AG04449 (cell line): ENCODE results near the gene MSX1.

Experiments used
- CTCF ChIA-PET: fragments of 350-600 bp; formaldehyde crosslinking; extraction: SDS; loops from one replicate; lab custom pipeline; 2021; ENCODE audit warnings: antibody characterized with exemption; lab: Yijun Ruan, JAX
- POLR2A ChIA-PET: fragments of 400-600, 350-600 bp; formaldehyde crosslinking; extraction: SDS; loops from one replicate; lab custom pipeline; 2020; ENCODE audit warnings: antibody characterized with exemption, inconsistent platforms; lab: Yijun Ruan, JAX
- DNase-seq: peaks from one replicate; pipeline ENCODE4 v3.0.0-alpha.2; 2010; ENCODE audit warnings: low read depth, low spot score
- H3K4me3 ChIP-seq: 2 replicates; pipeline ENCODE4 v1.5.1; 2011; ENCODE audit warnings: low read depth, mild to moderate bottlenecking, control low read depth, low read length
- CTCF ChIP-seq: IDR thresholded peaks from one replicate; pipeline ENCODE4 v1.5.1; 2011; ENCODE audit warnings: mild to moderate bottlenecking, moderate library complexity, low read length, control low read depth, inconsistent platforms; ENCODE audit not compliant: insufficient read depth; ENCODE audit errors: missing control alignments

The MSX1 gene

GRCh38 chr4:4875147-4875546, 15.7 kb downstream of the MSX1 start:
- no peak overlapping the region for H3K4me3 ChIP-seq
- TF ChIP-seq CTCF, result no peak
- ChIA-PET CTCF (interaction anchor here (1.2 kb wide), 1 partner anchor 12 kb away, joined by 3 read pairs; no protein-coding TSS in a partner anchor), POLR2A (no interaction called here)
- no peak for DNase-seq

DNA sequence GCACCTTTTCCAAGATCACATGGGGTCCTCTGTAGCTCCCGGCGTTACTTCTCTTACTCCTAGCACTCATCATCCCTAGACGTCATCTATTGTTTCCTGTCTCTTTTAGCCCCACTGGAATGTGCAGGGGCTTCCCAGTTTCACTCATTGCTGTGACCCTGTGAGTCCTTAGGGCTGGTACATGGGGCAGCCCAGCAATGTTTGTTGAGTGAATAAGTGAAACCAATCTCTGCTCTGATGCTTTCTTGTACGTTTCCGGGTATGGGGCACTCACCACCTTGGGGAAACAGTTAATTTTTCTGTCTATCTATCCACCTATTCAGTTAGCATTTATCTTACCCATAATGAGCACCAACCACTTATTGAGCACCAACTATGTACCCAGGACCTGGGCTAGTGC, 16.1 kb downstream of the MSX1 start:
- H3K4me3 ChIP-seq, result no peak overlapping the region
- DNase-seq, result no peak
- TF ChIP-seq CTCF, result no peak
- CTCF ChIA-PET, result interaction anchor here (1.2 kb wide), 1 partner anchor 12 kb away, joined by 3 read pairs; no protein-coding TSS in a partner anchor
- POLR2A ChIA-PET, result no interaction called here

GRCh38 chr4:4876945-4877661, 17.6 kb downstream of the MSX1 start:
- TF ChIP-seq CTCF, result no peak
- ChIA-PET CTCF (no interaction called here), POLR2A (interaction anchor here (0.7 kb wide), 1 partner anchor 7 kb away, joined by 4 read pairs; no protein-coding TSS in a partner anchor)
- no peak for DNase-seq
- no peak overlapping the region for H3K4me3 ChIP-seq

GRCh38 chr4:4880492-4880891, 21.0 kb downstream of the MSX1 start:
- CTCF ChIA-PET, result interaction anchor here (1.0 to 4.0 kb wide), 13 partner anchors 9 to 401 kb away, joined by 3 to 29 read pairs (median 5); no protein-coding TSS in a partner anchor
- no peak for DNase-seq
- no peak for TF ChIP-seq CTCF
- POLR2A ChIA-PET, result no interaction called here
- H3K4me3 ChIP-seq, result no peak overlapping the region

DNA sequence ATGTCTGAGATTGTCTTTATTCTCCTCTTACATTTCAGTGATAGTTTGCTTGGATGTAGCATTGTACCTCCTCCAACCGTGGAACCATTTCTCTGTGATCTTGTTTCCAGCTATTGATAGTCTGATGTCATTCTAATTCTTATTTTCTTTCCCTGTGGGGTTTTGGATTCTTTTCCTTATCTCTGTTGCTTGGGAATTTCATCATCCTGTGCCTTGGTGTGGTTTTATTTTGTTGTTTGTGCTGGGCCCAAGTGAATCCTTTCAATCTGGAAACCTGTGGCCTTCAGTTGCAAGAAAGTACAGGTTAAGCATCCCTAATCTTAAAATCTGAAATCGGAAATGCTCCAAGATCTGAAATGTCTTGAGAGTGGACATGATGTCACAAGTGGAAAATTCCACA, 22.0 kb downstream of the MSX1 start:
- DNase-seq, result no peak

More for the DNA sequence above, 22.0 kb downstream of the MSX1 start:
- POLR2A ChIA-PET, result no interaction called here
- H3K4me3 ChIP-seq, result no peak overlapping the region
- CTCF ChIA-PET, result interaction anchor here (1.0 to 4.0 kb wide), 9 partner anchors 10 to 399 kb away, joined by 3 to 29 read pairs (median 6); no protein-coding TSS in a partner anchor
- no peak for TF ChIP-seq CTCF
